Type B pancreatic cell (in vitro differentiated cells): ENCODE data around the gene TRMT44. TPM values are rescaled to one million over a fixed set of nuclear protein-coding genes. Genes with fewer than 3 reads are reported as not detected.

Source experiments
- DNase-seq: peaks from one replicate; pipeline ENCODE4 v3.0.0; 2021; ENCODE audit warnings: mixed read lengths; ENCODE audit not compliant: unreplicated experiment; ENCODE audit errors: extremely low spot score
- H3K27ac Mint-ChIP-seq: 2 replicates; pipeline ENCODE4 v1.8.0; 2021; ENCODE audit warnings: mild to moderate bottlenecking, mixed read lengths
- H3K27me3 Mint-ChIP-seq: 2 replicates; pipeline ENCODE4 v1.8.0; 2021; ENCODE audit warnings: mixed read lengths
- H3K36me3 Mint-ChIP-seq: 2 replicates; pipeline ENCODE4 v1.8.0; 2021; ENCODE audit warnings: mixed read lengths
- H3K4me1 Mint-ChIP-seq: one replicate; pipeline ENCODE4 v1.8.0; 2021; ENCODE audit warnings: mixed read lengths; ENCODE audit not compliant: unreplicated experiment
- H3K4me3 Mint-ChIP-seq: 2 replicates; pipeline ENCODE4 v1.8.0; 2021; ENCODE audit warnings: mild to moderate bottlenecking, mixed read lengths
- H3K9me3 Mint-ChIP-seq: 2 replicates; pipeline ENCODE4 v1.8.0; 2021; ENCODE audit warnings: mixed read lengths
- CTCF ChIP-seq: fragments of 200-600 bp; sonication (generic); conservative IDR thresholded peaks from 2 replicates; pipeline ENCODE4 v1.5.0; 2021; ENCODE audit warnings: antibody characterized with exemption, mild to moderate bottlenecking
- total RNA-seq: library from RNA; stranded (reverse); gene quantifications from 2 replicates; pipeline ENCODE4 v1.2.1, GENCODE V29; 2021; ENCODE audit warnings: low replicate concordance

The TRMT44 gene
- total RNA-seq, 1 donor from 2014 or later: 32.3 TPM

DNA sequence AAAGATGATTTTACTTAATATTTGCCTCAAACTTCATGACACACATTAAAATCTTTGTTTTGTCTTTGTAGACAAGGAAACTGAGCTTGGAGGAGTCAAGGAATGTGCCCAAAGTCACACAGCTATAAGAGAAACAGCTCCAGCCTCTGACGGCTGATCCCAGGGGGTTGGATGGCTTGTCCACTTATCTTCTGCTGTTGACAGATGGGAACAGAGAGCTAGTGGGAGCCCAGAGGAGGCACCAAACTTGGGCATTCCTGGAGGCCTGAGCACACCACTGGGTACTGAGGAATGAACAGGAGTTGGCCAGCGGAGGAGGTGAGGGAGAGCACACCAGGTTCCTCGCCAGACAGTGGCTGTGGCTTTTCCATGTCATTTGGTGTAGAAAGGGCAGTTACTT, 83.2 kb downstream of the TRMT44 start:
- DNase-seq: no peak
- no peaks in the 10 kb centered on the region for H3K27me3 Mint-ChIP-seq
- H3K36me3 Mint-ChIP-seq: no peaks in the 10 kb centered on the region
- no peak overlapping the region for H3K27ac Mint-ChIP-seq
- H3K9me3 Mint-ChIP-seq: no peaks in the 10 kb centered on the region
- H3K4me1 Mint-ChIP-seq: no peaks in the 10 kb centered on the region
- H3K4me3 Mint-ChIP-seq: no peak overlapping the region
- no peak for TF ChIP-seq CTCF

DNA sequence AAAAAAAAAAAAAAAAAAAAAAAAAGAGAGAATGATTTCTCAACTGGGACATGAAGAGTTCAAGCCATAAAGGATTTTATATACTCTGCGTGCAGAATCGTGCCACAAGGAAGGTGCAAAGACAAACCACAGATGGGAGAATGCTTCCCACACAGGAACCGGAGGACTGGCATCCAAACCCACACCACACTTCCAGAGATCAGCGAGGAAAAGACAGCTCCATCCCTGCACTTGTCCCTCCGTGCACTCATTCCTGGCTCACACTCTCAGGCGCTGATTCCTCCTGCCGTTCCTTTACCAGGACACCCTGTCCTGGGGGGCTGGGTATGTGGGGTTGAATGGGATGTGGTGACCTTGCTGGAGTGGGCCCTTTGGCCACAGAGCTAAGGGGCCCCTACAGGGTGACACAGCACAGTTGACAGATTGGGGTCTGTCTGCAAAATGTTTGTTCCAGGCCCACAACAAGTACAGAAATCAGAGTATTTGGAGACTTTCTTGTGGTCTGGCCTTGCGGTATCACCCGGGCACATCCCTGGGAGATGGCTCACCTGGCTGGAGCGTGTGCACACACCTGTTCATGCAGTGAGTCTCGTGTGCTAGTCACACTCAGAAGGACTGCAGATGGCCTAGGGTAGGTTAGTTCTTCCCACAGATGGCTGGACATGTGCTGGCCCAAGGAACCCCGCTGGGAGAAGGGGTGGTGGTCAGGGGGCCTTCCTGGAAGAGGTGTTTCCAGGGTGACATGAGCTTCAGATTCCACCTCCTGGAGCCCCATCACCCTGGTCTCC, 84.2 kb downstream of the TRMT44 start:
- Mint-ChIP-seq H3K27me3 (no peaks in the 10 kb centered on the region), H3K4me3 (no peak overlapping the region), H3K27ac (no peak overlapping the region), H3K9me3 (no peaks in the 10 kb centered on the region), H3K36me3 (no peaks in the 10 kb centered on the region), H3K4me1 (no peaks in the 10 kb centered on the region)
- TF ChIP-seq CTCF: no peak
- DNase-seq: no peak

DNA sequence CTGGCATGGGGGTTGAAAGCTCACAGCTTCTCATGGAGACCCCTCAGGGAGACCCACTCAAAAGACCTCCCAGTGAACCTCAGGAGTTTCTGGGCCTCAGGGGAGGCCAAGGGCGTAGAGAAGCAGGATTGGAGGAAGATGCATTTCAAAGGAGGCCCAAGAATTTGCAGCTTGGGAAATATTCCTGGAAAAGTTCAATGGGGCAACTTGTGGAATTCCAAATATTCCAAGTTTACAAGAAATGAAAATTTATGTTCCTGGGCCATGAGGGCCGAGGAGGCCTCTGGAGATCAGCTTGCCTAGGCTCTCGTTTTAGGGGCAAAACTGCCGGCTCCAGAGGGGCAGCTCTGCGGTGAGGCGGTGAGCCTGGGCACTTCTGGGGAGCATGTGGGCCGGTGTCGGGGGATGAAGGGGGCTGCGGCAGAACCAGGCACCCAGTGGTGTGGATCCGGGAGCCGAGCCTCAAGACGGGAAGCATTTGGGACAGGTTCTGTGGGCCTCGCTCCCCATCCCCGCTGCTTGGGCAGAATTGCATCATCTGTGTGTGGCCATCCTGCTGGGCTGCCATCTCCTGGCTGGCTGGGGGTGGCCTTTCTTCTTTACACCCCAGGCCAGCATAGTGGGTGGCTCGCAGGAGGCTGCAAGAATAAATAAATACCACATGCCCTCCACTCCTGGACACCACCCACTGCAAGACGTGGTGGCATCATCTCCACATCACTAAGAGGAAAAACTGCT, 85.0 kb downstream of the TRMT44 start:
- no peaks in the 10 kb centered on the region for H3K9me3 Mint-ChIP-seq
- no peak overlapping the region for H3K4me3 Mint-ChIP-seq
- no peaks in the 10 kb centered on the region for H3K27me3 Mint-ChIP-seq
- no peaks in the 10 kb centered on the region for H3K4me1 Mint-ChIP-seq
- TF ChIP-seq CTCF: no peak
- H3K27ac Mint-ChIP-seq: no peak overlapping the region
- DNase-seq: no peak
- no peaks in the 10 kb centered on the region for H3K36me3 Mint-ChIP-seq

Other genes starting within 250 kb of the TRMT44 start
- gene SH3TC1, start 241.5 kb upstream of the TRMT44 start, total RNA-seq: 5.4 and 6.9 TPM in 2 replicates
- 0.52 and 4.4 TPM in 2 replicates for gene HTRA3, start 171.0 kb upstream of the TRMT44 start, total RNA-seq
- gene ACOX3, start 54 bp upstream of the TRMT44 start, total RNA-seq: 34.0 and 43.8 TPM in 2 replicates
- 0.97 and 4.9 TPM in 2 replicates for gene GPR78, start 139.6 kb downstream of the TRMT44 start, total RNA-seq
- gene CPZ, start 152.0 kb downstream of the TRMT44 start, total RNA-seq: 4.9 and 12.6 TPM in 2 replicates